AG09309 (cell line): ENCODE results near the gene WDR70.
"Not testable (repeated sequence)": the region's sequence is repeated elsewhere in the genome, so short reads cannot be mapped to it uniquely, and the experiment has no call there.

ENCODE experiments used
- DNase-seq: peaks from one replicate; pipeline ENCODE4 v3.0.0-alpha.2; 2010; ENCODE audit warnings: low read depth
- H3K4me3 ChIP-seq: 2 replicates; pipeline ENCODE4 v1.5.1; 2011; ENCODE audit warnings: mild to moderate bottlenecking, low read depth, low read length, moderate library complexity; ENCODE audit not compliant: control insufficient read depth
- CTCF ChIP-seq: IDR thresholded peaks from 2 replicates; pipeline ENCODE4 v1.5.1; 2011; ENCODE audit warnings: mild to moderate bottlenecking, low read depth, low read length, inconsistent platforms; ENCODE audit not compliant: insufficient read depth, control insufficient read depth; ENCODE audit errors: missing control alignments

Gene WDR70

GRCh38 chr5:37771203-37771611 is 392.1 kb downstream of the WDR70 start:
- DNase-seq, result no peak
- no peak for TF ChIP-seq CTCF
- H3K4me3 ChIP-seq, result no peak overlapping the region

GRCh38 chr5:37771731-37772130 is 392.6 kb downstream of the WDR70 start:
- no peak for TF ChIP-seq CTCF
- H3K4me3 ChIP-seq, result no peak overlapping the region
- DNase-seq, result peak; percentile 99

GRCh38 chr5:37772255-37772654 is 393.1 kb downstream of the WDR70 start:
- H3K4me3 ChIP-seq, result no peak overlapping the region
- DNase-seq, result no peak

GRCh38 chr5:37773809-37774208 is 394.7 kb downstream of the WDR70 start:
- no peak for DNase-seq
- H3K4me3 ChIP-seq, result no peak overlapping the region
- TF ChIP-seq CTCF, result no peak

More at GRCh38 chr5:37772255-37772654, 393.1 kb downstream of the WDR70 start:
- TF ChIP-seq CTCF, result no peak

GRCh38 chr5:37774912-37775483 is 395.9 kb downstream of the WDR70 start:
- no peak for DNase-seq
- peak; percentile 65 for TF ChIP-seq CTCF
- no peak overlapping the region for H3K4me3 ChIP-seq

GRCh38 chr5:37776826-37777225 is 397.7 kb downstream of the WDR70 start:
- no peak for TF ChIP-seq CTCF
- peak; percentile 82 for DNase-seq
- H3K4me3 ChIP-seq, result no peak overlapping the region

- no peak for TF ChIP-seq CTCF
- DNase-seq, result no peak
- H3K4me3 ChIP-seq, result no peak overlapping the region
Observed at GRCh38 chr5:37777432-37778130, 398.5 kb downstream of the WDR70 start.

- not testable (repeated sequence) for DNase-seq, H3K4me3 ChIP-seq
Observed at GRCh38 chr5:37781409-37781808, 402.3 kb downstream of the WDR70 start.
